NT2/D1 (cell line): ENCODE data around the gene GIT2.

Experiments
- DNase-seq: peaks from one replicate; pipeline ENCODE4 v3.0.0-alpha.2; 2011; ENCODE audit warnings: low read depth, low spot score
- H3K27me3 ChIP-seq: 2 replicates; pipeline ENCODE4 v1.6.0; 2011; ENCODE audit warnings: mild to moderate bottlenecking; ENCODE audit not compliant: insufficient read length, insufficient read depth
- H3K36me3 ChIP-seq: 2 replicates; pipeline ENCODE4 v1.6.1; 2011; ENCODE audit warnings: mild to moderate bottlenecking, low read length, mixed read lengths; ENCODE audit not compliant: insufficient read depth, insufficient read length
- H3K4me1 ChIP-seq: 2 replicates; pipeline ENCODE4 v1.5.1; 2011; ENCODE audit not compliant: insufficient read depth, insufficient read length
- H3K4me3 ChIP-seq: 2 replicates; pipeline ENCODE4 v1.5.1; 2011; ENCODE audit warnings: low read depth; ENCODE audit not compliant: insufficient read length
- H3K9ac ChIP-seq: 2 replicates; pipeline ENCODE4 v1.6.0; 2011; ENCODE audit warnings: low read depth; ENCODE audit not compliant: insufficient read length
- H3K9me3 ChIP-seq: 2 replicates; pipeline ENCODE4 v1.5.1; 2011; ENCODE audit warnings: mild to moderate bottlenecking, low read length; ENCODE audit not compliant: insufficient read depth
- SUZ12 ChIP-seq: IDR thresholded peaks from 2 replicates; pipeline ENCODE4 v1.6.1; 2011; ENCODE audit not compliant: insufficient read length, insufficient read depth; ENCODE audit errors: extremely low read depth
- YY1 ChIP-seq: IDR thresholded peaks from 2 replicates; pipeline ENCODE4 v1.6.1; 2011; ENCODE audit not compliant: insufficient read length, insufficient read depth
- ZNF274 ChIP-seq: IDR thresholded peaks from 2 replicates; pipeline ENCODE4 v1.6.1; 2011; ENCODE audit warnings: mild to moderate bottlenecking, low read depth, low read length

The GIT2 gene

DNA sequence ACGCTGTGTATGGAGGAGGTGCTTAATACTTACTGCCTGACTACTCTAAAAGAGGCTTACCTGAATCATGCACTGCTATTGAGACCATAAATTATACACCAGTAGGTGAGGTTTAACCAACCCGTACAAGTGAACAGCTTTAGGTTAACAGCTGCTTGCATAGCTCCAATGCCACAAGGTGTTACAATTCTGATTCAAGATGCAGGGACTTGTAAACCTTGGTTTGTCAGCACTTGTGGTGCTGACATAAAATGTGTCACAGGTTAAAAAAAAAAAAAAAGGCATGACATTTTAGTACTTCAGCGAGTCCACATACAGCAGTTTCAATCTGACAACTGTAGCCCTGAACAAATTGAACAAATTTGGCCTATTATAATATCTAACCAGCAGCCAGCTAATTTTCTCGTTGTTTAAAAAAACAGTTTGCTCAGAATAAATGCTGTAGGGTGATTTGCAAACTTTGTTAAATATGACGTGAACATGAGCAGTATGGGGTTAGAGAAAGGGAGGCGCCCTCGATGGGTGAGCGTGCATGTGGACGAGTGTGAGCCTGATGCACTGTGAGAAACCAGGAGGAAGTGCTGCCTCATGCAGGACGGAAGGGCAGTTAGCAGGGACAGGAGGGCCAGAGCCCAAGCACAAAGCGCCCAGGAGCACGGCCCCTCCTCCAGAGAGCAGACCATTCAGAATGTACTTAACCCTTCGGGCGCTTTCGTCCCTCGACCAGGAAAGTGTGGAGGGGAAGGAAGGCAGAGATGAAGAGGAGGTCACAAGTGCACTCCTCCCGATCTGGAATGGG is 51.4 kb downstream of the GIT2 start:
- DNase-seq = peak; percentile 79
- peaks cover 2% of the 10 kb centered on the region for H3K4me1 ChIP-seq
- no peak overlapping the region for H3K4me3 ChIP-seq
- no peaks in the 10 kb centered on the region for H3K9me3 ChIP-seq
- no peak overlapping the region for H3K9ac ChIP-seq
- H3K36me3 ChIP-seq = peaks cover 20% of the 10 kb centered on the region
- TF ChIP-seq YY1 (no peak), ZNF274 (no peak), SUZ12 (no peak)
- H3K27me3 ChIP-seq = no peaks in the 10 kb centered on the region

DNA sequence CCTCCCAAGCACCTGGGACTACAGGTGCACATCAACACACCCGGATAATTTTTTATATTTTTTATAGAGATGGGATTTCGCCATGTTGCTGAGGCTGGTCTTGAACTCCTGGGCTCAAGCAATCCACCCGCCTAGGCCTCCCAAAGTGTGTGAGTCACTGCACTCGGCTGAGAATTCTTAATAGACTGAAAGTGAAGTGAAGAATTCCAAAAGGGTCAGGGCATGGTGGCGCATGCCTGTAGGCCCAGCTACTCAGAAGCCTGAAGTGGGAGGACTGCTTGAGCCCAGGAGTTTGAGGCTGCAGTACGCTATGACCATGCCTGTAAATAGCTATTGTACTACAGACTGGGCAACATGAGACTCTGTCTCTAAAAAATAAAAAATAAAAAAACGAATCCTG is 52.4 kb downstream of the GIT2 start:
- no peaks in the 10 kb centered on the region for H3K9me3 ChIP-seq
- H3K9ac ChIP-seq = no peak overlapping the region
- H3K4me3 ChIP-seq = no peak overlapping the region
- TF ChIP-seq YY1 (no peak), SUZ12 (no peak), ZNF274 (no peak)
- H3K36me3 ChIP-seq = peaks cover 26% of the 10 kb centered on the region
- DNase-seq = no peak
- H3K4me1 ChIP-seq = peaks cover 2% of the 10 kb centered on the region
- H3K27me3 ChIP-seq = no peaks in the 10 kb centered on the region

DNA sequence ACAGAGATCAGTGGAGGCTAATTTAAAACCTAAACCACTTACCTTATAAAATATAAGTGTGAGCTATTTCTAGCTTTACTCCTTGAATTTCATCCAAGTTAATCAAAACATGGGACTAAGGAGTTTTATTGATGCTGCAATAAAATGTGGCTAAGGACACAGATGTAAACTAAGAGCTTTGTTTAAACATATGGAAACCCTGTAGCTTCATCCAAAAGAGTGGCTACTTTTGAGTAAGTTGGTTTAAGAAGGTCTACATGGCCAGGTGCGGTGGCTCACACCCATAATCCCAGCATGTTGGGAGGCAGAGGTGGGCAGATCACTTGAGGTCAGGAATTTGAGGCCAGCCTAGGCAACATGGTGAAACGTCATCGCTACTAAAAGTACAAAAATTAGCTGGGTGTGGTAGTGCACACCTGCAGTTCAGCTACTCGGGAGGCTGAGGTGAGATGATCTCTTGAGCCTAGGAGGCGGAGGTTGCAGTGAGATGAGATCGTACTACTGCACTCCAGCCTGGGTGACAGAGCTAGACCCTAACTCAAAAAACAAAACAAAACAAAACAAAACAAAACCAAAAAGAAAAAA is 55.7 kb downstream of the GIT2 start:
- Histone ChIP-seq H3K36me3 (peaks cover 43% of the 10 kb centered on the region), H3K9me3 (no peaks in the 10 kb centered on the region), H3K4me1 (peaks cover 2% of the 10 kb centered on the region), H3K9ac (no peak overlapping the region), H3K4me3 (no peak overlapping the region), H3K27me3 (no peaks in the 10 kb centered on the region)
- no peak for DNase-seq
- TF ChIP-seq SUZ12 = no peak
- TF ChIP-seq ZNF274 = no peak
- no peak for TF ChIP-seq YY1

- peaks cover 46% of the 10 kb centered on the region for H3K36me3 ChIP-seq
- TF ChIP-seq SUZ12 (no peak), ZNF274 (no peak), YY1 (no peak)
- no peak overlapping the region for H3K9ac ChIP-seq
- DNase-seq = no peak
- H3K27me3 ChIP-seq = no peaks in the 10 kb centered on the region
- no peak overlapping the region for H3K4me3 ChIP-seq
- H3K9me3 ChIP-seq = no peaks in the 10 kb centered on the region
- peaks cover 2% of the 10 kb centered on the region for H3K4me1 ChIP-seq
Observed at GRCh38 chr12:109939504-109939903, 56.7 kb downstream of the GIT2 start.

GRCh38 chr12:109938947-109939346 is 57.2 kb downstream of the GIT2 start:
- Histone ChIP-seq H3K4me1 (no peaks in the 10 kb centered on the region), H3K9ac (no peak overlapping the region), H3K4me3 (no peak overlapping the region), H3K27me3 (no peaks in the 10 kb centered on the region), H3K36me3 (peaks cover 45% of the 10 kb centered on the region), H3K9me3 (no peaks in the 10 kb centered on the region)
- no peak for TF ChIP-seq YY1
- TF ChIP-seq SUZ12 = no peak
- no peak for TF ChIP-seq ZNF274
- no peak for DNase-seq

DNA sequence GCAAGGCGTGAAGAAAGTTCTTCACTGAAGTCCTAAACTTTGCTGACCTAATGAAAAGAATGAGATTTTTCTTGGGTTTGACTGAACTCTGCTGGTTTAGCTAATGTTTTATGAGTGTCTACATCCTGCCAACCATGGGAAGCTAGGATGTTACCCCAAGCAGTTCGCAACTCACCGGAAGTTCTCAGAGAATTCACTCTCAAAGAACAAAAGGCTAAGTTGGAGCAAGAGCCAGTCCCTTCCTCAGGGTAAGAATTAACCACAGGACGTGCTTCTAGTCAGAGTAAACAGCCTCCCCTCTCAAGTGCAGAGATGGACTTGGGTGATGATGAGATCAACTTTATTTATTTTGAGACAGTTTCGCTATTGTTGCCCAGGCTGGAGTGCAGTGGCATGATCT is 58.8 kb downstream of the GIT2 start:
- peaks cover 58% of the 10 kb centered on the region for H3K36me3 ChIP-seq
- TF ChIP-seq SUZ12 (no peak), YY1 (no peak), ZNF274 (no peak)
- DNase-seq = no peak
- no peaks in the 10 kb centered on the region for H3K9me3 ChIP-seq
- H3K4me3 ChIP-seq = no peak overlapping the region
- no peak overlapping the region for H3K9ac ChIP-seq
- H3K4me1 ChIP-seq = no peaks in the 10 kb centered on the region
- H3K27me3 ChIP-seq = no peaks in the 10 kb centered on the region

DNA sequence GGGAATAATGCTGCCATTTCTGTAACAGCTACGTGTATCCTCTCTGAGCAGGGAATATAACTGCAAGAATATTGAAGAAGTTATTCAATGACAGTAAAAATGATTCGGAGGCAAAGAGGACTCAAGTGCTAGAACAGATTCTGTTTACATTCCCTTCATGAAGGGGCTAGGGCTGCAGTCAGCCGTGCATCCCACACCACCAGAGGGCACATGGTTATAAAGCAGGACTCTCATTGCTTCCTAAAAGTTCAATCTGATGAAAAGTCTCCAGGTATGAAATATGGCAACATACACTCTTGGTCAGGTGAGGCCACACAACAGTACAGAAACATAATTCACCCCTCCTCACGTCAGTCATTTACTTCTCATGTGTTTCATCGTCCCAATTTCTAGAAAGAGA is 62.1 kb downstream of the GIT2 start:
- DNase-seq = no peak
- no peak overlapping the region for H3K4me3 ChIP-seq

More for the DNA sequence above, 62.1 kb downstream of the GIT2 start:
- H3K9ac ChIP-seq = no peak overlapping the region
- no peaks in the 10 kb centered on the region for H3K27me3 ChIP-seq
- H3K4me1 ChIP-seq = peaks cover 5% of the 10 kb centered on the region
- TF ChIP-seq ZNF274 (no peak), SUZ12 (no peak), YY1 (no peak)
- no peaks in the 10 kb centered on the region for H3K9me3 ChIP-seq
- peaks cover 77% of the 10 kb centered on the region for H3K36me3 ChIP-seq
